VCaP (cell line): ENCODE results near the gene RPL14.

ENCODE experiments used
- H3K27ac ChIP-seq: fragments of 450-650 bp; 2 replicates; pipeline ENCODE4 v1.5.1; 2017
- TF ChIP-seq, protein P1 (sequence below): fragments of 450-650 bp; conservative IDR thresholded peaks from 2 replicates; pipeline ENCODE4 v1.5.1; 2017; ENCODE audit warnings: mild to moderate bottlenecking, moderate library complexity

Gene RPL14

DNA sequence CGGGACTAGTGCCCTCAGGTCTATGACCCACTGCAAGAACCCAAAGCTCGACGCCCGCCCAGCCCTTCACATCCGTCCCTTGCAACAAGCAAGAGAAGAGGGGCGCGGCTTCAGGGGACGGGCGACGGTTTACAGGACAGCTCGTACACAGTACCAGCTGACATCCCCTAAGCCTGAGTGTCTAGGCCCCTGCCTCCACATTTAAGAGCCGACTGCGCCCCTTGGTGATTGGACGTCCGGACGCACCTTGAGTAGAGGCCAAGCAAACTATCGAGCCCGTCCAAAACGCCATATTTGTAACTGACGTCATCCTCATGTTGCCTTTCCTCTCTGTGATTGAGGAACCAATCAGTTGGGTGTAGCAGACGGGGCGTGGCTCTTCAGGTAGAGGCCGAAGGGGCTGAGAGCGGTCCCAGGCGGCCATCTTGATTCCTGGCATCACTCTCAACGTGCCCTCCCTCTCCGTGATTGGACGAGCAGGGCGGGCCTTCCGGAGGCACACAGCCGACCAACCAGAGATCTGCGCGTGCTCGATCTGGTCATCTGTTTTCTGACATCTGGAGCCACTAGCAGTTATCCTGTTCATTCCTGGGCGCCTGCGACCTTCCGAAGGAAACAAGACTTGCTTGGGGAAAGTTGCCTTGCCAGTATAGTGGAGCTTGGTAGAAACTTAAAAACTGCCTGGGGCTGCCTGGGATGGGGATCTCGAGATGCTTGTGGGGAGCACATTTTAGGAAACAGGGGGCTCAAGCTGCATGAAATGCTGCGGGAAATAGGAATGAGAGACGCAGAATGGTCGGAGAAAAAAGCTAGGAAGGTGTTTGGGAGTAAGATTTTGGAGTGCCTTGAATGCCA lies 4.0 kb upstream of the RPL14 start:
- TF ChIP-seq, protein P1, sequence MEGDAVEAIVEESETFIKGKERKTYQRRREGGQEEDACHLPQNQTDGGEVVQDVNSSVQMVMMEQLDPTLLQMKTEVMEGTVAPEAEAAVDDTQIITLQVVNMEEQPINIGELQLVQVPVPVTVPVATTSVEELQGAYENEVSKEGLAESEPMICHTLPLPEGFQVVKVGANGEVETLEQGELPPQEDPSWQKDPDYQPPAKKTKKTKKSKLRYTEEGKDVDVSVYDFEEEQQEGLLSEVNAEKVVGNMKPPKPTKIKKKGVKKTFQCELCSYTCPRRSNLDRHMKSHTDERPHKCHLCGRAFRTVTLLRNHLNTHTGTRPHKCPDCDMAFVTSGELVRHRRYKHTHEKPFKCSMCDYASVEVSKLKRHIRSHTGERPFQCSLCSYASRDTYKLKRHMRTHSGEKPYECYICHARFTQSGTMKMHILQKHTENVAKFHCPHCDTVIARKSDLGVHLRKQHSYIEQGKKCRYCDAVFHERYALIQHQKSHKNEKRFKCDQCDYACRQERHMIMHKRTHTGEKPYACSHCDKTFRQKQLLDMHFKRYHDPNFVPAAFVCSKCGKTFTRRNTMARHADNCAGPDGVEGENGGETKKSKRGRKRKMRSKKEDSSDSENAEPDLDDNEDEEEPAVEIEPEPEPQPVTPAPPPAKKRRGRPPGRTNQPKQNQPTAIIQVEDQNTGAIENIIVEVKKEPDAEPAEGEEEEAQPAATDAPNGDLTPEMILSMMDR, result no peak
- H3K27ac ChIP-seq, result peak overlapping the region; percentile 87

DNA sequence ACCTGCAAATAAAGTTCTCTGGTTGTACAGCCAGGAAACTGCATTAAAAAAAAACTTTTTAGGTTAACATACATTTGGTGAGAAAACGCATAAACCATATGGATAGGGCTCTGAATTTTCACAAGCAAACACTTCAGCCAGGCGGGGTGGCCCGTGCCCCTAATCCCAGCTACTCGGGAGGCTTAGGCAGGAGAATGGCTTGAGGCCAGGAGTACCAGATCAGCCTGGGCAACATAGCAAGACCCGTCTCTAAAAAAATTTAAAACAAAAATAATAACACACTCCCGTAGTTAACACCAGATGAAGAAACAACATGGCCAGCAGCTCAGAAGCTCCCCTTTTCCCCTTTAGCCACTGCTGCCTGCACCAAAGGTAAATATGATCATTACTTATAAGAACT lies 3.2 kb upstream of the RPL14 start:
- TF ChIP-seq, protein P1, result no peak
- H3K27ac ChIP-seq, result peak overlapping the region; percentile 87

DNA sequence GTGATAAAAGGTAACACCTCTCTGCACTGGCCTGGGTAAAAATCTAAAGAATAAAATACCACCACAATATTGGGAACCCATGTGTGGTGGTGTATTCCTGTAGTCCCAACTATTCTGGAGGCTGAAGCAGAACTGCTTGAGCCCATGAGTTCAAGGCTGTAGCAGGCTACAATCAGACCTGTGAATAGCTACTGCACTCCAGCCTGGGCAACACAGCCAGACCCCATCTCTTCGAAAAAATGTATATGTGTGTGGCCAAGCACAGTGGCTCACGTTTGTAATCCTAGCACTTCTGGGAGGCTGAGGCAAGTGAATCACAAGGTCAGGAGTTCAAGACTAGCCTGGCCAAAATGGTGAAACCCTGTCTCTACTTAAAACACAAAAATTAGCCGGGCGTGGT lies 1.8 kb upstream of the RPL14 start:
- TF ChIP-seq, protein P1, result no peak
- H3K27ac ChIP-seq, result no peak overlapping the region

GRCh38 chr3:40456279-40456939 lies 730 bp upstream of the RPL14 start:
- H3K27ac ChIP-seq, result peak overlapping the region; percentile 91
- TF ChIP-seq, protein P1, result no peak

DNA sequence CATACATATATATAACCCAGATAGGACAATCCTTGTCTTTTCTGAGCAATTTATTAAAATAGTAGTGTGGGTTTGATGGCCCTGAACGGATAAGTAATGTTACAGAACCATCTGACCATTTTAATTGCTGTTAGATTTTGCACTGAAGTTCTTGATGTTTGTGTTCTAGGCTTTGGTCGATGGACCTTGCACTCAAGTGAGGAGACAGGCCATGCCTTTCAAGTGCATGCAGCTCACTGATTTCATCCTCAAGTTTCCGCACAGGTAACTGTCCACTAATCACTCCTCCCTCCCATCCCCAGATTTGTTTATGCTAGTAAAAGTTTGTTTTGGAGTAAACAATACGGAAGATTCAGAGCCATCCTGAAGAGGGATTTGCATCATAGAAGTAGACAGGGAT lies 1.3 kb downstream of the RPL14 start:
- TF ChIP-seq, protein P1, result no peak
- peak overlapping the region; percentile 91 for H3K27ac ChIP-seq

DNA sequence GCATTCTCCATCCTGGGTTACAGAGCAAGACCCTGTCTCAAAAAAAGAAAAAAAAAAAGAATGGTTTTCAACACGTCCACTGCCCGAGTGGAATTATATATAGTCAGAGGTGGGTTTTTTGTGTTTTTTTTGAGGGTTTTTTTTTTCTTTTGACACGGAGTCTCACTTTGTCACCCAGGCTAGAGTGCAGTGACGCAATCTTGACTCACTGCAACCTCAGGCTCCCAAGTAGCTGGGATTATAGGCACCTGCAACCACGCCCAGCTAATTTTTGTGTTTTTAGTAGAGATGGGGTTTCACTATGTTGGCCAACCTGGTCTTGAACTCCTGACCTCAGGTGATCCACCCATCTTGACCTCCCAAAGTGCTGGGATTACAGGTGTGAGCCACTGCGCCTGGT lies 3.3 kb downstream of the RPL14 start:
- H3K27ac ChIP-seq, result peak overlapping the region; percentile 91

GRCh38 chr3:40461161-40461560 lies 4.0 kb downstream of the RPL14 start:
- H3K27ac ChIP-seq, result peak overlapping the region; percentile 91; the same call in 1 of the 2 replicates

GRCh38 chr3:40462838-40463237 lies 5.7 kb downstream of the RPL14 start:
- peak overlapping the region; percentile 1; the same call in 1 of the 2 replicates for H3K27ac ChIP-seq

More at GRCh38 chr3:40461161-40461560, 4.0 kb downstream of the RPL14 start:
- TF ChIP-seq, protein P1, result no peak
